HG03521 (cell line): ENCODE data around the gene ACAP2.

Experiments
- ATAC-seq: cut with Tn5 transposase; IDR thresholded peaks from one replicate; pipeline ENCODE4 v1.9.1; 2021; ENCODE audit warnings: mild to moderate bottlenecking, moderate library complexity; ENCODE audit not compliant: unreplicated experiment

Gene ACAP2

GRCh38 chr3:195226445-195226844 lies 216.4 kb downstream of the ACAP2 start:
- no peak for ATAC-seq

- ATAC-seq = no peak
These were observed 217.7 kb downstream of the ACAP2 start for GRCh38 chr3:195224980-195225580.
